Caki2 (cell line): ENCODE results near the gene TXNL4B. TPM values are rescaled to one million over a fixed set of nuclear protein-coding genes. Genes with fewer than 3 reads are reported as not detected.
A peak's percentile ranks its signal among the peaks of the same experiment; 100 is the strongest.
"Not testable (repeated sequence)": the region's sequence is repeated elsewhere in the genome, so short reads cannot be mapped to it uniquely, and the experiment has no call there.

Experiments used
- DNase-seq: peaks from one replicate; pipeline ENCODE4 v3.0.0-alpha.2; 2015; ENCODE audit warnings: low read depth
- in situ Hi-C: cut with HindIII; loops from 2 replicates; pipeline ENCODE4 v1.10.0; 2016; ENCODE audit warnings: low sequenced_read_pairs, low pct_unique_long_range_greater_than_20kb, mixed read lengths
- total RNA-seq: library from RNA; depleted of rRNA; stranded (reverse); fragments of >200 nt; shearing (Covaris generic); gene quantifications from 2 replicates; pipeline ENCODE4 v1.2.3, GENCODE V29; 2014; ENCODE audit warnings: low replicate concordance

TXNL4B gene
- total RNA-seq, 1 experiment from 2014 or later, result 12.9 TPM

GRCh38 chr16:72085002-72085401 lies 8.4 kb downstream of the TXNL4B start:
- in situ Hi-C loops, result no loop called here
- DNase-seq, result no peak

- DNase-seq, result no peak
- in situ Hi-C loops, result no loop called here
Observed at GRCh38 chr16:72084445-72084844, 9.0 kb downstream of the TXNL4B start.

DNA sequence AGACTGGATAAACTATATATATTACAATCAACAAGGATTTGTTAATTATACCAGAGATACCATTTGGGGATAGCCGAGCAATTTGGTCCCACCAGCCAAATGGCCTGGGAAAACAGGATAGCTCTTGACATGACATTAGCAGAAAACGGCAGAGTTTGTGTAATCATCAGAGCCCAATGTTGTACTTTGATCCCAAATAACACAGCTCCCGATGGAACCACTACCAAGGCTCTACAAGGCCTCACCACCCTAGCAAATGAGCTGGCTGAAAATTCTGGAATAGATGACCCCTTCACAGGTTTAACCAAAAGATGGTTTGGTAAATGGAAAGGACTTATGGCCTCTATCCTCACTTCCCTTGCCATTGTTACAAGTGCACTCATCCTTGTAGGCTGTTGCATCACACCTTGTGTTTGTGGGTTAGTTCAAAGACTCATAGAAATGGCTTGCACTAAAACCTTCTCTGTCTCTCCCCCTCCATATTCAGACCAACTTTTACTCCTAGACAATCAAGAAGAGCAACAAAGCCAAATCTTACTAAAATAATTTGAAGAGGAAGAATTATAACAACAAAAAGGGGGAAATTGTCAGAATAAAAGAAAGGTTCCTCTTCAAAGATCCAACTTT lies 9.5 kb downstream of the TXNL4B start:
- no peak for DNase-seq

GRCh38 chr16:72076991-72077706 lies 16.3 kb downstream of the TXNL4B start:
- in situ Hi-C loops, DNase-seq: not testable (repeated sequence)

More for the DNA sequence above, 9.5 kb downstream of the TXNL4B start:
- in situ Hi-C loops, result no loop called here

DNA sequence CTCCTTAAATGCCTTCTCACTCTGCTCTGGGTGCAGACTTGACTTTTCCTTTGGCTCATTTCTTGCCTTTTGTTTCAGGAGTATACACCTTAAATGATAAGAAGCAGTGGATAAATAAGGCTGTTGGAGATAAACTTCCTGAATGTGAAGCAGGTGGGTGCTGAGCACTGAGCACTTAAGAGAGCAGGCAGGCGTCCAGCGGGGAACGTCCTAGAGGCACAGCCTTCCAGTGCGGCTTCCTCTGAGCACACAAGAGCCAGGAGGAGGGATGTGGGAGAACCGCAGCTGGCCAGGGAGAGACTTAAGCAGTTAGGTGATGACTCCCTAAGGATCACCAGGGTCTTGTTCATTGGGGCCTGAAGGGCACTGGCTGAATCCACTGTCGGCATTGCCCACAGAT lies 18.4 kb downstream of the TXNL4B start:
- DNase-seq, in situ Hi-C loops: not testable (repeated sequence)

GRCh38 chr16:72073560-72074230 lies 19.7 kb downstream of the TXNL4B start:
- DNase-seq, result no peak
- in situ Hi-C loops, result no loop called here

DNA sequence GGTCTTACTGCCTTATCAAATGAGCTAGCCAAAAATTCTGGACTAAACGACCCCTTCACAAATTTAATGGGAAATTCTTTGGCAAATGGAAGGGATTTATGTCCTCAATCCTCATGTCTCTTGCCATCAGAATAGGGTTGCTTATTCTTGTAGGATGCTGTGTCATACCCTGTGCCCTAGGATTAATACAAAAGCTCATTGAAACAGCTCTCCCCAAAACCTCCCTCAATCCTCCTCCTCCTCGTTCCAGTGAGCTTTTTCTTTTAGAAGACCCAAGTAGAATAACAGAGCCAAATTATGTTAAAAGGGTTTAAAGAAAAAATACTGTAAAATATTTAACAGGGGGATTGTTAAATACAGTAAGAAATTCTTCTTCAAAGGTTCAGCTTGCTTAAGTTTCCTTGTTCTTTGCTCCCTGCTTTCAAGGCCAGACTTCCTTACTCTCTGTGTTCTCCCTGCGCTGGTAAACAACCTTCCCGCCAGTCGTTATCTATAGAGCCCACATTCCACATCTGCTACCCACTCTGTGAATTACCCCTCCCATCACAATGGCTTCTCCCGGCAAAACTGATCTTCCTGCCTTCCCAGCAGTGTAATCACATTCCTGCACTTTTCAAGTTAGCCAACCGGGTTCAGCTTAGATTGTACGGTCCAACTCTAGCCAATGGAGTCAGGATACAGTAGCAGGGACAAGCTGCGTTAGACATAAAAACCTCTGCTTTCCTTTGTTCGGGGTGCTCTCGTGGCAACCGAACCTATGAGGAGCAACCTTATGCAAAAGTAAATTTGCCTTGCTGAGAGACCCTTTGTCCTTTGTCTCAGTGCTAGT lies 20.7 kb downstream of the TXNL4B start:
- no peak for DNase-seq
- in situ Hi-C loops, result no loop called here

GRCh38 chr16:72068930-72069329 lies 24.5 kb downstream of the TXNL4B start:
- DNase-seq, result no peak
- in situ Hi-C loops, result no loop called here

DNA sequence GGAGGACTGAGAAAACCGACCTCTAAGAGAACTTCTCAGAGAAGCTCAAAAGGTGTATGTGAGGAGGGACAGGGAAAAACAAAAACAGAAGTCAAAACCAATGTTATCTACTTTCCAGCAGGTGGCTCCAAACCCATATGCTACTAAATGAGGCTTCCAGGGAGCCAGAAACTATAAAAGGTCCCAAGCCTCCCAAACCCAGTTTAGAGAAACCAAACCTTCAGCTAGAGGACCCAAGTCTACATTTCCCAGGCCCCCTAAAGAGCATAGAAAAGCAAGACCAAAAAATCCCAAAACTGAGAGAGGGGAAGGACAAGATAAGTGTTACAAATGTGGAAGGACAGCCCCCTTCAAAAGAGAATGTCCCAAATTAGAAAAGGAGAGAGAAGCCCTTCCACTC lies 26.7 kb downstream of the TXNL4B start:
- in situ Hi-C loops, result no loop called here

DNA sequence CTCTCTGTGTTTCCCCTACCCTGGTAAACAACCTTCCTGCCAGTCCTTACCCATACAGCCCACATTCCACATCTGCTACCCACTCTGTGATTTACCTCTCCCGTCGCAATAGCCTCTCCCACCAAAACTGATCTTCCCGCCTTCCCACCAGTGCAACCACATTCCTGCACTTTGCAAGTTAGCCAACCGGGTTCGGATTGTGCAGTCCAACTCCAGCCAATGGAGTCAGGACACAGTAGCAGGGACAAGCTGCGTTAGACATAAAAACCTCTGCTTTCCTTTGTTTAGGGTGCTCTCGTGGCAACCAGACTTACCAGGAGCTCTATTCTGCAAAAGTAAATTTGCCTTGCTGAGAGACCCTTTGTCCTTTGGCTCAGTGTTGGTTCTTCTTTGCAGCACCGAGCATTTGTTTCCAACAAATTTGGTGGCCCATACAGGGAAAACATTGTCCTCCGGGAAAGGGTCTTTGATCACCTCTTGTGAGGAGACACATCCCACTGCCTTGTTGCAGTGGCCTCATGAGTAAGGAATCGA lies 29.0 kb downstream of the TXNL4B start:
- in situ Hi-C loops, result no loop called here
- no peak for DNase-seq

More for the DNA sequence above, 26.7 kb downstream of the TXNL4B start:
- DNase-seq, result peak; percentile 22

- no peak for DNase-seq
- in situ Hi-C loops, result no loop called here
Observed at GRCh38 chr16:72061564-72061963, 31.9 kb downstream of the TXNL4B start.

DNA sequence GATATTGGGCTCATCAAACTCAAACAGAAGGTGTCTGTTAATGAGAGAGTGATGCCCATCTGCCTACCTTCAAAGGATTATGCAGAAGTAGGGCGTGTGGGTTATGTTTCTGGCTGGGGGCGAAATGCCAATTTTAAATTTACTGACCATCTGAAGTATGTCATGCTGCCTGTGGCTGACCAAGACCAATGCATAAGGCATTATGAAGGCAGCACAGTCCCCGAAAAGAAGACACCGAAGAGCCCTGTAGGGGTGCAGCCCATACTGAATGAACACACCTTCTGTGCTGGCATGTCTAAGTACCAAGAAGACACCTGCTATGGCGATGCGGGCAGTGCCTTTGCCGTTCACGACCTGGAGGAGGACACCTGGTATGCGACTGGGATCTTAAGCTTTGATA lies 33.0 kb downstream of the TXNL4B start:
- in situ Hi-C loops, result no loop called here

DNA sequence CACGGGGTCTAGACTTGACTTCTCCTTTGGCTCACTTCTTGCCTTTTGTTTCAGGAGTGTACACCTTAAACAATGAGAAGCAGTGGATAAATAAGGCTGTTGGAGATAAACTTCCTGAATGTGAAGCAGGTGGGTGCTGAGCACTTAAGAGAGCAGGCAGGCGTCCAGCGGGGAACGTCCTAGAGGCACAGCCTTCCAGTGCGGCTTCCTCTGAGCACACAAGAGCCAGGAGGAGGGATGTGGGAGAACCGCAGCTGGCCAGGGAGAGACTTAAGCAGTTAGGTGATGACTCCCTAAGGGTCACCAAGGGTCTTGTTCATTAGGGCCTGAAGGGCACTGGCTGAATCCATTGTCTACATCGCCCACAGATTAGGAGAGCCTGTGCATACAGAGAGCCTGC lies 34.4 kb downstream of the TXNL4B start:
- DNase-seq, in situ Hi-C loops: not testable (repeated sequence)

More for the DNA sequence above, 33.0 kb downstream of the TXNL4B start:
- no peak for DNase-seq

DNA sequence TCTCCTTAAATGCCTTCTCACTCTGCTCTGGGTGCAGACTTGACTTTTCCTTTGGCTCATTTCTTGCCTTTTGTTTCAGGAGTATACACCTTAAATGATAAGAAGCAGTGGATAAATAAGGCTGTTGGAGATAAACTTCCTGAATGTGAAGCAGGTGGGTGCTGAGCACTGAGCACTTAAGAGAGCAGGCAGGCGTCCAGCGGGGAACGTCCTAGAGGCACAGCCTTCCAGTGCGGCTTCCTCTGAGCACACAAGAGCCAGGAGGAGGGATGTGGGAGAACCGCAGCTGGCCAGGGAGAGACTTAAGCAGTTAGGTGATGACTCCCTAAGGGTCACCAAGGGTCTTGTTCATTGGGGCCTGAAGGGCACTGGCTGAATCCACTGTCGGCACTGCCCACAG lies 36.1 kb downstream of the TXNL4B start:
- in situ Hi-C loops, DNase-seq: not testable (repeated sequence)

- in situ Hi-C loops, result no loop called here
- no peak for DNase-seq
Observed at GRCh38 chr16:72055911-72056310, 37.5 kb downstream of the TXNL4B start.

DNA sequence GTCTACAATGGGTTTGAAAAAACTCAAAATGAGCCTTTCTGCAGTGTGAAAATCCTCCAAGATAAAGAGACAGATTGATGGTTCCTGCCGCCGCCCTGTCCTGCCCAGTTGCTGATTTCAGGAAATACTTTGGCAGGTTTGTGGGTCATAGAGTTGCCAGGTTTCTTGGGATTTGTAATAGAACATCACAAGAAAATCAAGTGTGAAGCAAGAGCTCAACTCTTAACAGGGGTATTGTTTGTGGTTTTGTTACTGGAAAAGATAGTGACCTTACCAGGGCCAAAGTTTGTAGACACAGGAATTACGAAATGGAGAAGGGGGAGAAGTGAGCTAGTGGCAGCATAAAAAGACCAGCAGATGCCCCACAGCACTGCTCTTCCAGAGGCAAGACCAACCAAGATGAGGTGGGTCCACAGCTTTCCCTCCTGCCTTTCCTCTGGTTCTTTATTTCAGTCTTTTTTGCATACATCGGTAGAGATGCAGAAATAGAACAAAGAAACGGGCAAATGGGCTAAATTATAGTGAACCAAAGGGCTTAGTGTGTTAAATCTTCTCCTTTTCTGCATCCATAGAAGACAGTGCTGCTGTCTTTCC lies 39.1 kb downstream of the TXNL4B start, which contains the start of gene HP:
Gene HP, plus strand, starts transcription at position 252 of the 594 bp plus-strand sequence. Its CDS starts 148 bp downstream, at position 400.
- DNase-seq, in situ Hi-C loops: not testable (repeated sequence)

DNA sequence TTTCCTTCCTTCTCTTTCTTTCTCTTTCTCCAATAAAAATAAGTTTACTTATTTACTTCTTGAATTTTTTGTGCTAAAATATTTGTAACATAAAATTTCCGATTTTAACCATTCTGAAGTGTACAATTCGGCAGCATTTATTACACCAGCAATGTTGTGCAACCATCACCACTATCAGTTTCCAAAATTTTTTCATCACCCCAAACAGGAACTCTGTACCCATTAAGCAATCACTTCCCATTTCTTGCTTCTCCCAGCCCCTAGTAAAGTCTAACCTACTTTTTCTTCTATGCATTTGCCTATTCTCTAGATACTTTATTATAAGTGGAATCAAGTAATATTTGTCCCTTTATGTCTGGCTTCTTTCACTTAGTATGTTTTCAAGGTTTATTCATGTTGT lies 41.6 kb downstream of the TXNL4B start:
- no peak for DNase-seq
- in situ Hi-C loops, result no loop called here
